ENCODE measurements around the gene ALK.

Gene ALK

DNA sequence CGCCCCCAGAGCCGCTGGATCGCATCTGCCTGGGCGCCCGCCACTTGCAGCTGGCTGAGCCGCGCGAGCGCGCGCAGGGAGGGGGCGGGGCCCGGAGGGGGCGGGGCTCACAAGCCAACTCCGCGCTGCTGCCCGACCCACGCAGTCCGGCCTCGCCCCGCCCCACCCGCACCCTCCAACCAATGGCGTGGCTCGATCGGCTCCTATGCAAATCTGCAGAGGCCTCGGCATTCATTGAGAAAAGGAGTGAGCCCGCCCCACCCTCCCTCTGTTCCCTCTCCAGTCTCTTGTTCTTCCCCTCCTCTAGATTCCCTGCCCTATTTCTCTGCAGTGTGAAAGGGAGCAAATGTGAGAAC, at the start of gene ALK:
TSS of gene ALK (minus strand) at position 27 of the 356 bp plus-strand sequence. CDS start 927 bp downstream, outside the sequence.
- peak; percentile 76 to 81 for DNase-seq

DNA sequence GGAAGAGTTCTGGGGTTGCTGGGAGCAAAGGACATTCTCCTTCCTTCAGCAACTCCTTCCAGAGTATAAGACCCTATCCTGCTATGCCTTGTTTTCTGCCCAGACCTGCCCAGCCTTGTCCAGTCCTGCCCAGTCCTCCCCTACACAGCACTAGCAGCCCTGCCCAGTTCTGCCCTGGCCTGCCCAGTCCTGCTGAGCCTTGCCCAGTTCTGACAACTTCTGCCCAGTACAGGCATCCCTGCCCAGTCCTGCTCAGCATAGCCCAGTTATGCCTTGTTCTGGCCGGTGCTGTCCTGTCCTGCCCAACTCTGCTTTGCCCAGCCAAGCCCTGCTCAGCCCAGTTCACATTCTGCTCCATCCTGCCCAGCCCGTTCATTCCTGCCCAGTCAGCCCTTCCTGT, 44.9 kb upstream of the ALK start:
- no peak for DNase-seq

DNA sequence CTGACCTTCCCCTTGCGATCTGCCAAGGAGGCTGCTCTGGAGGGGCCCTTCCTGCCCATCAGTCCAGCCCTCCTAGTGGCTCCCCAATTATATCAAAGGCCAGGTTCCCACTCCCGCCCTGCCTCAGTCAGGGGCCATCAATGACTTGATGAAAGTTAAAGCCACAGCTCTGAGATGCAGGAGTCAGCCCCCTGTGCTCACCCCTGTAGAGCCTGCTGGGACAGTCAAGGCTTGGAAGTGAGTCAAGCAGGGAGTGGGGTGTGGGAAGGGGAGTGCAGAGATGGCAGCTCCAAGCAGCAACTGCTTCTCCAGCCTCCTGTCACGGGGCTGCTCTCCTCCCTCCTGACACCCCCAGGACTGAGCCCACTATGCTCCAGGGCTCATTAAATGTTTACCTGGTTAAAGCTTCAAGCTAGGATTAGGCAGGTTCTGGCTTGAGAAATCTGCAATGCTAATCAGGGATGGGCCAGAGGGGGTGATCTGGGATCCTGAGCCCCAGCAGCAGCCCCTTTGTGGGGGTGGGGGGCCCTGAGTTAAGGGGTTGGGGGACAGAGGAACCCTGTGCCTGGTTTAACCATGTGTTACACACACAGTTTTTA, 42.7 kb upstream of the ALK start:
- DNase-seq: no peak

DNA sequence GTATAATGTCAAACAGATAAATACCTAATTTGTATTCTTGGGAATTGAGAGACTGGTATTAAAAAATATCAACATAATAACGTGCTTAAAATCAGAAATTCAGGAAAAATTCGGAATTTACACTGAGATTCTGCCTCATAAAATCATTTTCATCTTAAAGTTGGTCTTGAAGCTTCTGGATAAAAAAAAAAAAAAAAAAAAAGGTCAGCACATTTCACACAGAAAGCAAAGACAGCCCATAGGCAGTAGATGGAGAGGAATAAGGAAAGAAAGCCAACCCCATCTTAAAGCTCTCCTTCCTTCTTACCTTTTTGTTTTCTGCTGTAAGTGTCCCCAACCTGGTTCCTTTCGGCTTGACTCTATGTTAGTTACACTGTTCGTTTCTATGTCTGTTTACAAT, 41.5 kb upstream of the ALK start:
- no peak for DNase-seq

DNA sequence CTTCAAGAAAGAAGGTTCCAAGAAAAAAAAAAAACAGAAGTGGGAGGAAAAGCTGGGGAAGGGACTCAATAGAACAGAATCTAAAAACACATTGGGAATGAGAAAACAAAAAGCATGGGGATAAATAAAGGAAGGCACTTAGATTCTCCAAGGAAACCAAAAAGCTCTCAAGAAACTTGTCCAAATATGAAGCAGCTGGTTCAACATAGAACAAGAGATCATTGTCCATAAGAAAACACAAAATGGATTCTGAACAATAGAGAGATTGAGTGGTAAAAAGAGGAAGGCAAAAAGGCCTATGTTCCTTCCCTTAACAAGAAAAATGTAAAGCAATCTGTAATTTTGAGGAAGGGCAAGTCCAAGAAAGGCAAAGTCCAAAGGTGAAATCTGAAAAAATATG, 32.9 kb upstream of the ALK start:
- no peak for DNase-seq

DNA sequence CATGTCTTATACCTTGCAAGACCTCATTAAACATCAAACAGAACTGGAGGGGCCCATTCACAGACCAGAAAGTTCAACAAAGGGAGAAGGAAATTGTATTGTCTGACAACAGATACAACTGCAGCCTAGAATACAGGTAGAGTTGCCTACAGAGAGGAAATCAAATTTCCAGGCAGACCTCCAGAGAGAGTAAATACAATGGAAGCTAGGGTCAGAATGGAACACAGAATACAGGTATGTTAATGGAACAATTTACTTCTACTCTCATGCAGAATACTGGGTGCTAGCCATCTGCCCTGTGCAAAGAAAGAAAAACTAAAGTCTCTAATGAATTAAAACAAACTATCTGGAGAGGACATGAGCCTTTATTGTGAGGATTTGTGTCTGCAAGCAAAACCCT, 31.6 kb upstream of the ALK start:
- DNase-seq: no peak

DNA sequence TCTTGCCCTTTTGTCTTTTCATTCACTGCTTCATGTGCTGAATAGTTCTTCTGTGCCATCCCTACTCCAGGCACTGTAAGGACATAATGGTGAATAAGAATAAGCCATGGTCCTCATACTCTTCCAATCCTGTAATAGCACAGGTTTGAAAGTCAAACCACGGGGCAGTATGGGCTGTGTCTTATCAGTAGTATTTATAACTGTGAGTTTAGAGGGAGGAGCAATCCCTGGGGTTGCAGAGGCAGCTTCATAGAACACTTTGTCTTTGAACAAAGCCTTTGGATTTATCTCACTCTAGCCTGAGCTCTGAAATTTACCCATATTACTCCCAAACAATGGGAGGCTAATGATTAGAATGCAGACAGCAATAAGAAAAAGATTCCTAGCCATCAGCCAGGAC, 30.2 kb upstream of the ALK start:
- no peak for DNase-seq

DNA sequence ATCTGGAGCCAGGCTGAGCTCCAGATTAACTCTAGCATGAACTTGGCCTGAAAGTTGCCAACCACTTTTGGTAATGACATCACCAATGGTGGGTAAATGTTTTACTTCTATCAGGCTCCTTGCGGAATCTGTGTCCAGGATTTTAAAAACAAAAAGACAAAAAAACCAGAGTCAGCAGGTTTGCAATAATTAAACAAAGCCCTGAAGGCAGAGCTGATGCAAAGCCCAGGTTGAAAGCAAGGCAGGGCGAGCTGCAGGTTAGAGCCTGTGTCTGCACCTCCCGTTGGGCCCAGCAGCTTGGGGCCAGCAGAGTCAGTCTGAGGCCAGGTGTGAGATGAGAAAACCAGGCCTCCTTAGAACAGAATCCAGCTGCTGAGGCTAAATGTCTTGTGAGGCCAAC, 29.1 kb upstream of the ALK start:
- DNase-seq: no peak

DNA sequence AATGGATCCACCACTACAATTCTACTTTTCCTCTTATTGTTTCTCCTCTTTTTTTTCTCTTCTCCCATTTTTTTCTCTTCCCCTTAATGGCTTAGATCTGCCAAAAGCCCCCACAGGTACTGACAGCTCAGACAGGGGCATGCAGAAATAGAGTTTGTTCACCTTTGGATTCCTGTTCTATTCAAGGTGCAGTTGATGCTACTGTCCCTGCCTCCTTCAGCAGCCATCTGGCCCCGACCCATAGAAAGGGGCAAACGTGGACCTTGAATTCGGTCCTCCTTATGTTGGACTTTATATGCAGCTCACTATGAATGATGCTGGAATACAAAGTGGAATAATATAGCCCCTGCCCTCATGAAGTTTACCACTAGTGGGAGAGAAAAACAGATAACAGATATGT, 27.7 kb upstream of the ALK start:
- no peak for DNase-seq

DNA sequence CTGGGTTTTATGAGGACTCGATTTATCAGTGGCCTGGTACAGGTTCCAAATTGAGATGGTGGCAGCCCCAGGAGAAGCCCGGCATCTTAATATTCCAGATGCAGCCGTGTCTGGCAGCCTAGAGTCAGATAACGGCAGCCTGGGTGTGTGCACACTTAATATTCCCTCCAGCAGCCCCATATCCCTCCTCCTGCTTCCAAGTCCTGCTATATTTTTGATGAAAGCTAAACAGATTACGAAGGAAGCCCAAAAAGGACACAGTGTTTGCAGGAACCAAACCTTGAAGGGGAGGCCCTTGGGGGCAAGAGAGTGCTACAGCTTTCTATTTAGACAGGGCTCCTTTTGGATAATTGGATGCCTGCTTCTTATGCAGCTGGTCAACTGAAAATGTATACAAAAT, 25.1 kb upstream of the ALK start:
- no peak for DNase-seq

DNA sequence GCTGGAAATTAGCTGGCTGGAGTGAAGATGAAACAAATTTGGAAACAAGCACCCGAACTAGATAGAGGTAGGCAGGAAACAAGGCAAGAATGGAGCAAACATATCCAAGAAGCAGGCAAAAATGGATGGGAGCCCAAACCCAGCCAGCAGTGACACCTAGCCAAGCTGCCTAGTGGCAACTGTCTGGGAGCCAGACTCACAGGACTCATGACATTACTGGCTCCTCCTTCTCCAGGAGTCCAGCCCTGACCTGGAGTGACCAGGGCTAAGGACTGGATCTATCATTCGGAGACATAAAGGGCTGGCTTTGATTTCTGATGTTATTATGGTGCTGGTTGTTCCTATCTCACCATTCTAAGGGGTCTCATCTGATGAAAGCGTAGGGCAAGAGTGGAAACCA, 21.3 kb upstream of the ALK start:
- DNase-seq: no peak

DNA sequence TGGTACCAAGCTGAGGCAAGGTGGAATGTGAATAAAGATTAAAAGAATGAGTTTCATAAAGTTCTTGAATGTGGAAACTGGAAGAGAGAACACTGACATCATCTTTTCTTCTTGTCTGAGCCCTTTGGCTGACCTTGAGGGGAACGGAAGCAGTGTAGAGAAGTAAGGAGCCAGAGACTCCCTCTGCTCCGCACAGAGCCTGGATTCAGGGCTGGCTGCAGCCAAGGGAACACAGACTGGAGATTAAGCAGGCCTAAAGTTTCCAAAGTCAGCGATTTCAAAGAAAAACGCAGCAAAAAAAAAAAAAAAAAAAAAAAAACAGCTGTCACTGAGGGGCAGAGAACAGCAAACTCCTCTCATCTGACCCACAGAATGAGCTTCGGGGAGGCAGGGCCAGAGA, 19.3 kb upstream of the ALK start:
- DNase-seq: no peak

DNA sequence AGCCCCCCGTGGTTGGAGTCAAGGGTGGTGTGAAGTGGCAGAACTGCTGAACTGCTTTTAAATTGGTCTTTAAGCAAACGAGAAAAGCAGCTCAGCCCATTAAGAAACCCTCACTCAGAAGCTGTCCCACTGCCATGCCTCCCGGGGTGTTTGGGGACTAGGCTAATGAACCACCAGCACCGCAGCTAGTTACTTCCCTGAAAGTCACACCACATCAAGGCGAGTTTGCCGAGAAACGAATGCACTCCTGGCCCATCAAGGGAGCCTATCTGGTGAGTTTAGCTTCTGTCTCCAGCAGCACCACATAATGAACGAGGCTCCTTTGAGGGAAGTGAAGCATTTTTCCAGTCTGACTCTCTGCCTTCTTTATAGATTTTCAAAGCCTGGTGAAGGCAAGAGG, 14.6 kb upstream of the ALK start:
- no peak for DNase-seq

DNA sequence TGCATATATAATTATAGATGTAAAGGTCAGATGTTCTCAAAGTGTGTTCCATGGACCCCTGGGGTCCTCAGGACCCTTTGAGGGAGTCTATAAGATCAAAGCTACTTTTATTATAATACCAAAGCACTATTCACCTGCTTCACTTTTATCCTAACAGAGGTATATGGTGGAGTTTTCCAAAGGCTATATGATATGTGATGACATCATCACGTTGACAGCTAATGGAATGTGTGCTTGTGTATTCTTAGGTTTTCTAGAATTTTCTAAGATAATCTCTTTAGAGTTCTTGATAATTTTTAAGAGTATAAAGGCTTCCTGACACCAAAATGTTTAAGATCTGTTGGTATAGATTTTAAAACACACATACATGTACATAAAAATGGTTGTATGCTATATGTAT, 10.4 kb upstream of the ALK start:
- no peak for DNase-seq

DNA sequence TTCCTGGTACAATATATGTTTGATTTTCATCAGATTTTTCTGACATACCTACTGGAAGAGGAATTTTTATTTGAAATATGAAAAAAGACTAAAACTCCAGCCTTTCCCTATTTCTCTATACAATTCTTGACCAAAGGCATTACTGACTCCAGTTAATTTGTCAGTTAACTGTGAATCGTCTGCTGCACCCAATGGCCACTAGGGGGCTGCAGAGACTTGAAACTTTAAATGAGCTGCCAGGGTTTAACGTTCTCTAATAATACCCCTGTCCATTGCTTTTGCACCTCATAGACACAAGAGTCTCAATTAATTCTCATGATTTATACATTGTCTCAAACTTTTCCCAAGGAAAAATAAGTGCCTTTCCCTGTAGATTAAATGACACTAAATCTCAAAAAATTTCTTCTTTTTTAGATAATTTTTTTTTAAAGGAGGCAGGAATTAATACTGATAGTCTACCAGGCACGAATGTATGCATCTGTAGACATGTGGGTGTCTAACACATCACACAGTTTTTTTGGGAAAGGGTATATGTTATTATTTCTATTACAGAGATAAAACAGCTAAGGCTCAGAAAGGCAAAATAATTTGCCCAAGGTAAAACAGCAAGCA, 1.8 kb upstream of the ALK start:
- peak; percentile 56 to 60 for DNase-seq

DNA sequence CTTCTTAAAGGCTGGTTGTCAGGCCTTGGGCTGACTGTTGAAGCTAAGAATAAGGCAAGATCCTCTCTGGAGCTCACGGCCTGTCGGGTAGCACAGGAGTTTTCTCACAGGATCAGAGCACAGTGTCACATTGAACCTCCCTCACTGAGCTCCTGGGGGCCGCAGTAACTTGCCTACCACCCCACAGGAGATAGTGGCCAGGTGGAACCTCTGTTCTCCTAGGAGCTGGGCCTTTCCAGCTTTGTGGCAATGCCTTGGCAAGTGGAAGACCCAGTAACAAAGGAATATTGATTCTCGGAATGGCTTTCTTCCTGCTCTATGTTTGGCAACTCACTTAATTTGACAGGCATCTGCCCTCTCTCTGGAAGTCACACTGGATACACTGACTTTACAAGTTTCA, 1.2 kb upstream of the ALK start:
- DNase-seq: no peak

DNA sequence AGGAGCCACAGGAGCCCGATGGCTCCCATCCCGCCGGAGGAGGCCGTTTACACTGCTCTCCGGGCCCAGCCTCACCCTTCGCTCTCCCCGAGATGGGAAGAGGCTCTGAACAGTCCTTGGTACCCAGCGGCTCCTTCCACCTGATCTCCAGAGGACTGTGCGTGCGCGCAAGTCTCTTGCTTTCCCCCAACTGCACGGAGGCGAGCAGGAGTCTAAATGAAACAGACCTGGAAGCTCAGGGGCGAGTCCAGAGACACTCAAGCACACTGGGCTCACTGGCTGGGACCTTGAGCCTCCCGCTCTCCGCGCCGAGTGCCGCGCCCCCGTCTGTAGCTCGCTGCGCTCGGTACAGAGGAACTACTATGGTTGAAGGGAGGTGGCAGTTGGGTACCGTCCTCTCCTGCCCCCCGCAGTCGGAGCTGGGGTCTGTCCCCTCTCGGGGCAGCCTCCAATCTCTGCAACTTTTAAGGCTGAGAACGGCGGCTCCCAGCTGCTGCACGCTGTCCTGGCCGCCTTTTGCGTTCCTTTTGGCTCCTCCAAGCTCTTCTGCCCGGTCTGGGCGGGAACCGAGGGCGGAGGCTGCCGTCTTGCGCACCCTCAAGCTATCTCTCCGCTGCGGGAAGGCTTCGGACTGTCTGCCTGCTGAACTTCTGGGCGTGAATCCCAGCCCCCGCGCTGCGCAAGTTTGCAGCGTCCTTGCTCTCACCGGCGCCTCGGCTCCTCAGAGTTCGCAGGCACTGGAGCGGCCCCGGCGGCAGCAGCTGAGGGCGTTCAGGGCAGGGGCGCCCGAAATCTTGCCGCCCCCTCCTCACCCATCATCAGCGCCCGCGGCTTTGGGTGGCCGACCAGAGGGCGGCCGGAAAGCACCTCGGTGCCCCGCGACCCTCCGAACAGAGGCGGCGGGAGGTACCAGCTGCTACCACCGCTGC, 491 bp downstream of the ALK start:
- peak; percentile 29 to 37 for DNase-seq

DNA sequence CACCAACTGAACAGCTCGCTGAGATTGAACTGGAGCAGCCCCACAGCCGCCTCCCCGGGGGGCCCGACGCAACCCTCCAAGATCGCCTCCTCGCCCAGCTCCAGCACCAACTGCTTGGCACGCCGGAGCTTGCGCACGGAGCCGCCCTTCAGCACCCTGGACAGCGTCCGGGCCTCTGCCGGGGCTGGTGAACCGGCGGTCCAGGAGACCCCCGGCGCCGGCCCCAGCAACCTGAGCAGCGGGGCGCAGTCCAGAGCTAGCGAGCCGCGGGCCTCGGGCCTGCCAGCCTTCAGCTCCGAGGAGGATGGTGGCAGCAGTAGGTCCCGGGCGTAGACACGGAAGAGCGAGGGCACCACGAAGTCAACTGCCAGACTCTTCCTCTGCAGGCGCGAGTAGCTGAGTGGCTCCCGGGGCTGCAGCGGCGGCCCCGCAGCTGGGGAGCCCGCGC, 1.2 kb downstream of the ALK start:
- DNase-seq: peak; percentile 59 to 69

DNA sequence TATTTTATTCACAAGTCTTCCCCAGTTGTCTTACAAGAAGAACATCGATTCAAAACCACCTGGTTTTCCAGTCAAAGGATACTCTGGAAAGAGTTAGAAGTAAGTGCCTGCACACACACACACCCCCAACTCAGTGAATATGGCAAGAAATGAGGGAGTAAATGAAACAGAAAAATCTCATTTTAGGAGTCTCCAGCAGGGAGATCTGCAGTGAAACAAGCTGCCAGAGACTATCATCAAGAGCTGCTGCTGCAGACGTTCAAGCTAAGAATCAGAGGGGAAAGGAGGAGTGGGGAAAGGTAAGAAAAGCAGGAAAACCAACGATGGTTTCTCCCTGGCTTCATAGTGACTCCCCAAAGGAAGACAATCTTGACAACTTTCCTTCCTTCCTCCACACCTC, 2.4 kb downstream of the ALK start:
- DNase-seq: no peak

DNA sequence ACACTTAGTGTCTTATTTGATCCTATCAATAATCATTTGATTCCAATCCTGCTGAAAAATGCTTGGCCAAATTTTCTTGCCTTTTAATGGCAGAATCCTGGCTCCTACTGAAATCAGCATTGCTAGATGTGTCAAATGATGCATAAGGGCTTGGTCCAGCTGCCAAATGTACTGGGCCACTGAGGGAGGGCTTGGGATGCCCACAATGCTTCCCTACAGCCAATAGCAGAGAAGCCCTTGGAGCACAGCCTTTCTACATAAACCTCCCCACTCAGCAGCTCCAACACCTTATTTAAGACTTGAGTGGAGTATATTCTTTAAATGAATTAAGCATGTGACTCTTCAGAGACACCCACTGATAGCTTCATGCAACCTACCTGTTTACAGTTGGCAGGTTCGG, 3.6 kb downstream of the ALK start:
- no peak for DNase-seq

DNA sequence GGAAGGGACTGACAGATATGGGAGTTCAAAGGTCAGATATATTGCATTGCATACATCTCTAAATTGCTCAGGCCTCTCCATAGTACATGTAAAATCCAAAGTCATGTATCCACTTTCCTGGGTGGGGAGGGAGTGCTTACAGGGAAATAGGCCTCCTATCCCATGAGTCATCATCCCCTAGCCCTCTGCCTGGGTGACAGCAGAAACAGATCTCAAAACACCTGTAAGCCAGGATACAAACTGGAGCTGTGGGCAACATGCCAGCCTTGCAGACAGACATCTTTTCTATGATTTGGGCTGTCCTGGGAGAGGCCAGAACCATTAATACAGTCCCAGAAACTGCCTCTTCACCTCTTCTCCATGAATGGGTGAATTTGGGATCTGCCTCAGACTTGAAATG, 4.8 kb downstream of the ALK start:
- no peak for DNase-seq

DNA sequence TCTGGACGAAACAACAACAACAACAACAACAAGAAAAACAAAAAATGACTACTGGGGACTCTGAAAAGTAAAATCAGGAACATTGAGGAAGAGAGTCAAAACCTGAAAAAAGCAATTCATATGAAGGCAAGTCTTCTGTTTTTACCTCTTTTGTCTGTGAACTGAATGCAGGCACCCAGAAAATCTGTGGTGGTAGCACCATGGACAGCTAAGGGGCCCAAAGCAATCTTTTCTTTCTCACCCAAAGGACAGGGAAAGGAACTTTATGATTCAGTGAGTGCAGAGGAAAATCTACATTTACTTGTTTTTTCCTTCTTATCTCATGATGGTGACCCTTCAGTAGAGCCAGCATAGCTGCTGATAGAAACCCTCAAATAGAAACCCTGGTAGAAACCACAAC, 10.4 kb downstream of the ALK start:
- DNase-seq: no peak

DNA sequence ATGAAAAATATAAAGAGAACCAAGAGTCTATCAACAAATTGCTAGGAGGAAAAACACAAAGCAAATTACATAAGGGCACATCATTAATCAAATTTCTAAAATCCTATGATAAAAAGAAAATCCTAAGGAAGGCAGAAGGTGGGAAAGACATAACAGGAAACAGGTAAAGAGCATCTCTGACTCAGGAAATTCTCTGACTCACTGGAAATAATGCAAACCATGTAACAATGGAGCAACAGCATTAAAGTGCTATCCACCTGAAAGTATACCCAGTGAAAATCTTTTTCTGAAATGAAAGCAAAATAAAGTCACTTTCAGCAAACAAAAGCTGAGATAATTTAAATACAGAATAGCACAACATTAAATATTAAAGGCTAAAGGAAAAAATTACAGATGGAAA, 10.9 kb downstream of the ALK start:
- no peak for DNase-seq

DNA sequence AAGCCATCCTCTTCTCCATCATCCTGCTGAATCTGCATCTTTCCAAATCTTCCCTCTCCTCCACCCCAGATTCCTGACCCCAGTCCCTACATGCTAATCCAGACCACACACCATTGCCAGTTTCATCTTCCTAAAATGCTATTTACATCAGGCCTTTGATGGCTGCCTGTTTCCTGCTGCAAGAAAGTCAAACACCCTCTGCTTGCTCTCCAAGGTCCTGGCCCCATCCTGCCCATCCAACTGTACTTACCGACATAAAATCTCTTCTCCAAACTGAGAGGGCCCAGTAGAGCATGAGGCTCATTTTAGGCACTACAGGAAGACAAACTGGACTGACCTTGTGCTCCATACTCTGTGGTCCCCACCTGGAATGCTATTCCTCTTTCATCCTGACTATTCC, 19.0 kb downstream of the ALK start:
- no peak for DNase-seq
